ENCODE results near the gene ULBP2. TPM values are rescaled to one million over a fixed set of nuclear protein-coding genes. Genes with fewer than 3 reads are reported as not detected.

ULBP2 gene
- total RNA-seq, 1 experiment from 2014 or later = 4.2 TPM

DNA sequence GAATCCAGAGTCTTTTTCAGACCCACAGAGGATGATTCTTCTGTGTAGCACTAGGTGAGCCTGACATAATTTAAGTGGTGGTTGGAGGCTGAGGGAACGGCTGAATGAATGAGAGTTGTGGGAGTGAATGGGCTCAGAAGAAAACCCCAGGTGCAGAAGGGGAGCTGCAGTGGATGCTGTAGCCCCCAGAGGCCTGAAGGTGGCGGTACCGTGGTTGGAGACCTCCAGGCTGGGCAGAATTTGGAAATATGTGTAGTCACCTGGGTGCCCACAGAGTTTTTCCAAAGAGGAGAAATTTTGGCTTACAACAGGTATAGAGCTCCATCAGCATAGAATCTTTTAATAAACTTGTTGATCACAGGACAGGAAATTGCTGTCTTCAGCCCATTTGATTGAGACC is 12.4 kb upstream of the ULBP2 start:
- CTCF ChIA-PET = interaction anchor here (0.6 to 1.4 kb wide), 2 partner anchors 57 to 83 kb away, joined by 3 to 6 read pairs; no protein-coding TSS in a partner anchor
- DNase-seq (ENCODE audit: low spot score) = peak; percentile 30
- H3K27ac ChIP-seq (ENCODE audit: low read depth, low read length, poor library complexity, severe bottlenecking) = no peak overlapping the region
- POLR2A ChIA-PET (ENCODE audit: low non-redundant PET) = no interaction called here
- no peaks in the 10 kb centered on the region for H3K4me1 ChIP-seq (ENCODE audit: insufficient read depth, low read length, poor library complexity, severe bottlenecking)
- H3K27me3 ChIP-seq (replicated peaks; ENCODE audit: insufficient read depth, low read depth, low read length, poor library complexity) = peaks cover 23% of the 10 kb centered on the region
- H3K9me3 ChIP-seq (ENCODE audit: low read depth, low read length, poor library complexity, severe bottlenecking) = no peaks in the 10 kb centered on the region
- TF ChIP-seq, protein P1, sequence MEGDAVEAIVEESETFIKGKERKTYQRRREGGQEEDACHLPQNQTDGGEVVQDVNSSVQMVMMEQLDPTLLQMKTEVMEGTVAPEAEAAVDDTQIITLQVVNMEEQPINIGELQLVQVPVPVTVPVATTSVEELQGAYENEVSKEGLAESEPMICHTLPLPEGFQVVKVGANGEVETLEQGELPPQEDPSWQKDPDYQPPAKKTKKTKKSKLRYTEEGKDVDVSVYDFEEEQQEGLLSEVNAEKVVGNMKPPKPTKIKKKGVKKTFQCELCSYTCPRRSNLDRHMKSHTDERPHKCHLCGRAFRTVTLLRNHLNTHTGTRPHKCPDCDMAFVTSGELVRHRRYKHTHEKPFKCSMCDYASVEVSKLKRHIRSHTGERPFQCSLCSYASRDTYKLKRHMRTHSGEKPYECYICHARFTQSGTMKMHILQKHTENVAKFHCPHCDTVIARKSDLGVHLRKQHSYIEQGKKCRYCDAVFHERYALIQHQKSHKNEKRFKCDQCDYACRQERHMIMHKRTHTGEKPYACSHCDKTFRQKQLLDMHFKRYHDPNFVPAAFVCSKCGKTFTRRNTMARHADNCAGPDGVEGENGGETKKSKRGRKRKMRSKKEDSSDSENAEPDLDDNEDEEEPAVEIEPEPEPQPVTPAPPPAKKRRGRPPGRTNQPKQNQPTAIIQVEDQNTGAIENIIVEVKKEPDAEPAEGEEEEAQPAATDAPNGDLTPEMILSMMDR (conservative IDR thresholded peaks at IDR 0.05; ENCODE audit: low read depth, low read length) = peak; percentile 67
- TF ChIP-seq EZH2 (IDR thresholded peaks at IDR 0.05; ENCODE audit: borderline replicate concordance, low read depth, low read length, poor library complexity, severe bottlenecking) = no peak
- intact Hi-C loops (cut with micrococcal nuclease; ENCODE audit: unreplicated experiment) = loop anchor here (5.0 kb wide), 1 partner anchor 382 kb away; the partner anchor contains the start of gene PPIL4
- H3K36me3 ChIP-seq (ENCODE audit: insufficient read depth, low read length, poor library complexity, severe bottlenecking) = no peaks in the 10 kb centered on the region
- no peak overlapping the region for H3K4me3 ChIP-seq (ENCODE audit: low read depth, low read length, poor library complexity, severe bottlenecking)
- BruUV-seq (replicated peaks) = no TSS peak

DNA sequence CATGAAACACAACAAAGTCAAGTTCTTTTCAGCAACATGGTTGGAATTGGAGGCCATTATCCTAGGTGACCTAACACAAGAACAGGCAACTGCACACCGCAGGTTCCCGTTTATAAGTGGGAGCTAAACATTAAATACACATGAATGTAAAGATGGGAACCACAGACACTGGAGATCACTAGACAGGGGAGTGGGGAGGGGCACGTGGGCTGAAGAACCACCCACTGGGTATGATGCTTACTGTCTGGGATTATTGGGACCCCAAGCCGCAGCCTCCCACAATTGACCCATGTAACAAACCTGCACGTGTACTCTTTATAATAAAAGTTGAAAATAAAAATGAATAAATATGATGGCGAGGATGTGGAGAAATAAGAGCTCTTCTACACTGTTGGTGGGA is 10.3 kb upstream of the ULBP2 start:
- Histone ChIP-seq H3K36me3 (ENCODE audit: insufficient read depth, low read length, poor library complexity, severe bottlenecking) (no peaks in the 10 kb centered on the region), H3K27me3 (replicated peaks; ENCODE audit: insufficient read depth, low read depth, low read length, poor library complexity) (peaks cover 23% of the 10 kb centered on the region), H3K4me1 (ENCODE audit: insufficient read depth, low read length, poor library complexity, severe bottlenecking) (no peaks in the 10 kb centered on the region), H3K27ac (ENCODE audit: low read depth, low read length, poor library complexity, severe bottlenecking) (no peak overlapping the region), H3K4me3 (ENCODE audit: low read depth, low read length, poor library complexity, severe bottlenecking) (no peak overlapping the region), H3K9me3 (ENCODE audit: low read depth, low read length, poor library complexity, severe bottlenecking) (no peaks in the 10 kb centered on the region)
- CTCF ChIA-PET = no interaction called here
- BruUV-seq (replicated peaks) = no TSS peak
- TF ChIP-seq, protein P1 (conservative IDR thresholded peaks at IDR 0.05; ENCODE audit: low read depth, low read length) = no peak
- no peak for TF ChIP-seq EZH2 (IDR thresholded peaks at IDR 0.05; ENCODE audit: borderline replicate concordance, low read depth, low read length, poor library complexity, severe bottlenecking)
- POLR2A ChIA-PET (ENCODE audit: low non-redundant PET) = no interaction called here
- DNase-seq (ENCODE audit: low spot score) = no peak
- intact Hi-C loops (cut with micrococcal nuclease; ENCODE audit: unreplicated experiment) = loop anchor here (10.0 kb wide), 2 partner anchors 403 to 463 kb away; no protein-coding TSS in a partner anchor

DNA sequence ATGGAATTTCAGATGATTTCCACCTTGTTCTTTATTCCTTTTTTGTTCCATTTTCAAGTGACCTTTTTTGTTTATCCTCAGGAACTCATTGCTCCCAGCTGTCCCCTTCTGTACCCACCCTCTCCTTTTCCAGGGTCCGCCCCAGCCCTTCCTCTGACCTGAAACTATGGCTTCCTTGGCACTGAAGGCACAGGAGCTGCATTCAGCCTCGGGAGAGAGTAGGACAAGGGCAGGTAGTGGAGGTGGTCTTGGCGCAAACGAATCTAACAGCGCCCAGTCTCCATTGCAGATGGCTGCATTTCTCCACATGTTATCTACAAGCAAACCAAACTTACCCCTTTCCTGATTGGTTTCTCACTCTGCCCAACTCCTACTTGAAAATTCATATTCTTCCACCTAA is 8.8 kb upstream of the ULBP2 start:
- Histone ChIP-seq H3K27ac (ENCODE audit: low read depth, low read length, poor library complexity, severe bottlenecking) (no peak overlapping the region), H3K27me3 (replicated peaks; ENCODE audit: insufficient read depth, low read depth, low read length, poor library complexity) (peaks cover 28% of the 10 kb centered on the region), H3K4me1 (ENCODE audit: insufficient read depth, low read length, poor library complexity, severe bottlenecking) (no peaks in the 10 kb centered on the region), H3K4me3 (ENCODE audit: low read depth, low read length, poor library complexity, severe bottlenecking) (no peak overlapping the region), H3K9me3 (ENCODE audit: low read depth, low read length, poor library complexity, severe bottlenecking) (no peaks in the 10 kb centered on the region), H3K36me3 (ENCODE audit: insufficient read depth, low read length, poor library complexity, severe bottlenecking) (no peaks in the 10 kb centered on the region)
- intact Hi-C loops (cut with micrococcal nuclease; ENCODE audit: unreplicated experiment) = loop anchor here (10.0 kb wide), 2 partner anchors 402 to 462 kb away; no protein-coding TSS in a partner anchor
- DNase-seq (ENCODE audit: low spot score) = no peak
- BruUV-seq (replicated peaks) = no TSS peak
- ChIA-PET POLR2A (ENCODE audit: low non-redundant PET) (no interaction called here), CTCF (no interaction called here)
- TF ChIP-seq, protein P1 (conservative IDR thresholded peaks at IDR 0.05; ENCODE audit: low read depth, low read length) = no peak
- TF ChIP-seq EZH2 (IDR thresholded peaks at IDR 0.05; ENCODE audit: borderline replicate concordance, low read depth, low read length, poor library complexity, severe bottlenecking) = no peak
